ENCODE data around the gene INPP5J.
"Not testable (repeated sequence)": the region's sequence is repeated elsewhere in the genome, so short reads cannot be mapped to it uniquely, and the experiment has no call there.

Gene INPP5J

GRCh38 chr22:31148953-31149627, 26.3 kb downstream of the INPP5J start:
- DNase-seq (ENCODE audit: low spot score): peak; percentile 90

DNA sequence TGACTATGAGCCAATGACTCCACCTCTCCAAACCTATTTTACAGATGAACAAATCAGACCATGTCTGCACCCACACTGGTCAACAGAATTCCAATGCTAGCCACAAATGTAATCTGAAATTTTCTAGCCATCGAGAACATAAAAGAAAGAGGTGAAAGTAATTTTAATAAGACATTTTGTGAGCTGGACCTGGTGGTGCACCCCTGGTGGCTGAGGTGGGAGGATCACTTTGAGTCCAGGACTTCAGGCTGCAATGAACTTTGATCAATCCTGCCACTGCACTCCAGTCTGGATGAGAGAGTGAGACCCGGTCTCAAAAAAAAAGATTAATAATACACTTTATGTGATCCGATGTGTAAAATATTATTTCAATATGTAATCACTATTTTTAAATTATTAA, 27.8 kb downstream of the INPP5J start:
- no peak for DNase-seq (ENCODE audit: low spot score)

DNA sequence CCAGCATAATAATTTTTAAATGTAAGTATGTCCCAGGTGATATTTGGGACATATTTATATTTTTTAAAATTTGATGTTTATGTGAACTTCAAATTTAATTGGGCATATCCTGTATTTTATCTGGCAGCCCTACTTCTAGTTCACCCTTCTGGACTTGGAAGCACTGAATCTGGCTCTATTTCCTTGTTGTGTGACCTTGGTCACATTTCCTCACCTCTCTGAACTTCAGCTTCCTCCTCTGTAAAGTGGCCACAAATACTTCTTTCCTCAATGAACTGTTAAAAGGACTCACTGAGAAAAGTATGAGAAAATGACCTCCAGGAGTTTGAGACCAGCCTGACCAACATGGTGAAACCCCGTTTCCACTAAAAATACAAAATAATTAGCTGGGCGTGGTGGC, 29.1 kb downstream of the INPP5J start:
- no peak for DNase-seq (ENCODE audit: low spot score)

- no peak for DNase-seq (ENCODE audit: low spot score)
Observed at GRCh38 chr22:31153357-31153756, 30.6 kb downstream of the INPP5J start.

DNA sequence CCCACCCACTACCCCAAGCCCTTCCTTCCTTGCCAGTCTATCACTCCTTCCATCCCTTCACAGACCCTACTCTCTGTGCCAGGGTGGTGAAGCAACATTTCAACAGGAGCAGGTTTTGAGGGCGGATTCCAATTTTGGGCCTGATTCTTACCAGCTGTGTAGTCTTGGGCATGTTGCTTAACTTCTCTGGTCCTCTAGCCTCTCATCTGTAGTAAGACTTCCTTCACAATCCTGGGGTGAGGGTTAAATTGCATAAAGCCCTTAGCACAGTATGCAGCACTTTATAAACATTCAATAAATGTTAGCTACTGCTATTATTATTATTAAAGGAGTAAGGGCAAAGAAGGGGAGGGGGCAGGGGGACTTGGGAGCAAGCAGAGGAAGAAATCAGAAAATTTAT, 32.2 kb downstream of the INPP5J start:
- DNase-seq (ENCODE audit: low spot score): no peak

DNA sequence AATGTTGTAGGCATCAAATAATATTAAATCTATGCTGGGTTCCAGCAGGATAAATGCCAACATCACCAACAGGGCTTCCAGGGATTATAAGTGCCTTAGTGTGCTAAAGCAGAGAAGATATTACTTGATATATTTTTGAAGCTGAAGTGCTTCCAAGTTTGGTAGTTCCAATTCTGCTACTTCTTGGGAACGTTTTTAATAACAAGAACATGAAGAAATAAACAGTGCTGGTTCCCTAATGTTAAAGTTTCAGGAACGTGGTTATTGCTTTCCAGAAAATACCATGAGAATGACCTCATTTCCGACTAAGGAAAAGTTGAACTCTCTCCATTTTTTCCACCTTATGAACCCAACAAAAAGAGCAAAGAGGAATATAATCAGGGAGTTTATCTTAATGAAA, 32.7 kb downstream of the INPP5J start:
- no peak for DNase-seq (ENCODE audit: low spot score)

DNA sequence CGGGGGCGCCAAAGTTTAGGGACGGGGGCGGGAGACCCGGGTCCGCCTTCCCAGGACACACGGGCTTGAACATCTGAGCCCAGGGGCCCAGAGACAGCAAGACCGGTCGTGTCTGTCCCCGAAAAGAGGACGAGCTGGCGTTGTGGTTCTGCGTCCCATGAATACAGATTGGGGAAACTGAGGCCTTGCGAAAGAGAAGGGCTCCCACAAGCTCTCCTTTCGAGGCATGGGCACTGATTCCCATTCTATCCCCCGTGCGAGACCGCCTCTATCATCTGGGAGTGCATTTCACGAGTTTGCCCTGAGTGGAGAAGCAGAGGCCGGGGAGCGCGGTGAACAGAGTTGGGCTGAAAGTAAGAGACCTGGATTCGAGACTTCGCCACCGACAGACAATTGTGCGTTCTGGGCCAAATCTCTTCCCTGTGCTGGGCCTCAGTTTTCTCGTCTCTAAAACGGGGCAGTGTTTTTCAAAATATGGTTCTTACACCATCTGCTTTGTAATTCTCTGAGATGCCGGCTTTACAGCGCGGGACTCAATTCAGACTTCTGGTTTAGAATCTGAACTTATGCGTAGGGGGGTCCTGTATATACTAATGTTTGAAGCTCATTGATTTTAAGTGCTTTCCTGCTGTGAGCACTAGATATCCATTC, 37.7 kb downstream of the INPP5J start:
- peak; percentile 40 for DNase-seq (ENCODE audit: low spot score)

DNA sequence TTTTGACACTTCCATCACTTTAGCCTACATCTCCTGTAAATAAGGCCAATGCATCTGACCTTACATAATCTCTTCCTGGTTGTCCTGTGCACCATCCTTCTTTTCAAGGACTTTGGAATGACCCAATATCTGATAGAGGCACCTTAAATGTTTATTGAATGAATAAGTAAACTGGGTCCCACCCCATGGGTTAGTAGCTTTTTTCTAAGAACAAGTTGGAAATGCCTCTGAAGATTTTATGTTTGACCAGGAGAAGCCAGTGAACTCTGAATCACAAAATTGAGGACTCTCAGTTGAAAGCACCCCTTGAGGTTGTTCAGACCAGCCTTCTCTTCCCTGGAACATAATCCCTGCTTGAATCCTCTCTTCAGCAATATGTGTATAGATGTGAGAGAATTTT, 38.6 kb downstream of the INPP5J start:
- no peak for DNase-seq (ENCODE audit: low spot score)

GRCh38 chr22:31162015-31162765, 39.4 kb downstream of the INPP5J start:
- DNase-seq (ENCODE audit: low spot score): no peak

- DNase-seq (ENCODE audit: low spot score): no peak
Observed at GRCh38 chr22:31170971-31171370, 48.2 kb downstream of the INPP5J start.

DNA sequence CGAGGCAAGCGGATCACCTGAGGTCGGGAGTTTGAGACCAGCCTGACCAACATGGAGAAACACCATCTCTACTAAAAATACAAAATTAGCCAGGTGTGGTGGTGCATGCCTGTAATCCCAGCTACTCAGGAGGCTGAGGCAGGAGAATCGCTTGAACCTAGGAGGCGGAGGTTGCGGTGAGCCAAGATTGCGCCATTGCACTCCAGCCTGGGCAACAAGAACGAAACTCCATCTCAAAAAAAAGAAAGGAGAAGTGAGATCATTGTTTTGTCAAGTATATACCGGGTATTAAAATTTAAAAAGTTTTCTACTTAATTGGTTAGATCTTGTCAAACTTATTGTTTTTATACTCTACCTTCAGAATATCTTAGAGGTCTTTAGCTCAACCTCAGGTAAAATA, 49.0 kb downstream of the INPP5J start:
- DNase-seq (ENCODE audit: low spot score): not testable (repeated sequence)

- peak; percentile 50 for DNase-seq (ENCODE audit: low spot score)
Observed at GRCh38 chr22:31173386-31174145, 50.8 kb downstream of the INPP5J start.

DNA sequence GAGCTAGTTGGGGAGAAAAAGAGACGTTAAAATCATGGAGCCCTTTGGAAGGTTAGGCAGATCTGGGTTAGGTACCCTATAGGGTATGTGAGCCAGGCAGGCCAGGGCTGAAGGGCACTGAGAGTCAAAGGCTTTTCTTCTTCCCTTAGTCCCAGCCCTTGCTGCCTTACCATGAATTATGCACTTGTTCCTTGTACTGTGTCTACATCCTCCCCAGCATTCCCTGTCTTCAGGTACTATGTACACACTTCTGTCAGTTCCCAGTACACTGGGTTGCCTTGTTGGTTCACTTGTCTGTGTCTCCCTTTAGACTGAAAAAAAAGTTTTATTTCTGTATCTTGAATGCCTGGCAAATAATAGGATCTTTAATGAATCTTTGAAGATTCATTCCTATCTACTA, 54.2 kb downstream of the INPP5J start:
- DNase-seq (ENCODE audit: low spot score): no peak

DNA sequence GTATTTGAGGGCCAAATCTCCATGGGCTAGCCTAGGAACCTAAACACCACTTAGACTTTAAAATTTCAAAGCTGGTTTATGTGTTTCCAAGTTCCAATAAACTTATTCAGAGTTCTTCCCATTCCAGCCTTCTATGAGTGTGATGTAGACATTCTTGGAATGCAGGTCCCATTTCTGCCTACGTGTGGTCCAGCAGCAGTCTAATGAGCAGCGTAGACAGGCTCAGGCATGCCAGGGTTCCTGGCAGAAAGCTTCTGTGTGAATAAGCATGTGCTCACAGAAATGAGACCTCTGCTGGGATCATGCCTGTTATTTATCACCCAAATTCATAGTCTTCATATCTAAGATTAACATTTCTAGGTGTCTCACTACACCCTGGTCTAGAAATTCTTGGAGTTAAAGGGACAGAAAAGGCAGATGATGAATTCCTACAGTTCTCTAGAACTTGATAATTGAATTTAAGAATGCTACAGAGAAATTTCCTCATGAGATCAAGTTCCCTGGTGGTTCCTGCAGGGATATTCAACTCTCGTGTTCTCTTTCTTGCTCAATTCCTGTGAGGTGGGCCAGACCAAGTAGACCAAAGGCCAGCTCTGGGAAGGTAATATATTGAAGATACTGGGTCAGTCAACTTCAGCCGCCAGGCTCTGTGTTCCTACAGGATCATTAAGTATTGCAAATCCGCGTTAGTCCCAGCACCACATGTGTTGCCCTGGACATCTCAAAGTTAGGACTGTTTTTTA, 54.8 kb downstream of the INPP5J start:
- no peak for DNase-seq (ENCODE audit: low spot score)

- no peak for DNase-seq (ENCODE audit: low spot score)
Observed at GRCh38 chr22:31178859-31179258, 56.1 kb downstream of the INPP5J start.

DNA sequence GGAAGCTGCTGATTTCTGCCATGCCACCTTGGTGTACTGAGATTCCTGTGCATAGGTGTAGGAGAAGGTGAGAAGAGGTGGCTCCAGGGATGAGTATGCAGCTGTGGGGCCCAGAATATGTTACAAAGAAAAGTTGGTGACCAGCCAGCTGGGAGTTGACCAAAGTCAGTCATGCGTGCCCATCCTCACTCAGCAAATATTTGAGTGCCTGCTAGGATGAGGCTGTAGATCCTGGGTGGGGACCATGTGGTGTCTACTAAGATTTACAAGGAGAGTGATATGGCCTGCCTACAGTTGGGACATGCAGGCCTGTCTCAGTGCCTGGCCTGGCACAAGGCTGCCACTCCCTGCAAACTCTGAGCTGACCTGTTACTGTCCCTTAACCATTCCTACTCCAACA, 56.6 kb downstream of the INPP5J start:
- no peak for DNase-seq (ENCODE audit: low spot score)

DNA sequence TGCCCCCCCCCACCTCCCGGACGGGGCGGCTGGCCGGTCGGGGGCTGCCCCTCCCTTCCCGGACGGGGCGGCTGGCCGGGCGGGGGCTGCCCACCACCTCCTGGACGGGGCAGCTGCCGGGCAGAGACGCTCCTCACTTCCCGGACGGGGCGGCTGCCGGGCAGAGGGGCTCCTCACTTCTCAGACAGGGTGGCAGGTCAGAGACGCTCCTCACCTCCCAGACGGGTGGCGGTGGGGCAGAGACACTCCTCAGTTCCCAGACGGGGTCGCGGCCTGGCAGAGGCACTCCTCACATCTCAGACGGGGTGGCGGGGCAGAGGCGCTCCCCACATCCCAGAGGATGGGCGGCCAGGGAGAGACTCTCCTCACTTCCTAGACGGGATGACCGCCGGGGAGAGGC, 61.2 kb downstream of the INPP5J start:
- DNase-seq (ENCODE audit: low spot score): no peak
